HepG2 (cell line): Measurements from ENCODE around the gene CA6. TPM values are rescaled to one million over a fixed set of nuclear protein-coding genes. Genes with fewer than 3 reads are reported as not detected.
A peak's percentile ranks its signal among the peaks of the same experiment; 100 is the strongest.

ENCODE experiments used
- ARNTL ChIP-seq: sonication (generic); formaldehyde crosslinking; IDR thresholded peaks from 2 replicates; pipeline ENCODE4 v1.4.0; 2020; ENCODE audit warnings: mild to moderate bottlenecking, missing genetic modification reagents
- ATF1 ChIP-seq: IDR thresholded peaks from 2 replicates; pipeline ENCODE4 v1.6.1; 2016; ENCODE audit warnings: mild to moderate bottlenecking, control low read depth
- BORCS8-MEF2B ChIP-seq: sonication (generic); formaldehyde crosslinking; IDR thresholded peaks from 2 replicates; pipeline ENCODE4 v1.8.0; 2022; ENCODE audit warnings: mild to moderate bottlenecking, missing genetic modification reagents
- GFI1 ChIP-seq: sonication (generic); formaldehyde crosslinking; IDR thresholded peaks from 2 replicates; pipeline ENCODE4 v1.5.0; 2020; ENCODE audit warnings: missing genetic modification reagents, mild to moderate bottlenecking, borderline replicate concordance
- GPN1 ChIP-seq: sonication (generic); formaldehyde crosslinking; IDR thresholded peaks from 2 replicates; pipeline ENCODE4 v1.5.1; 2020; ENCODE audit warnings: missing genetic modification reagents, borderline replicate concordance
- HMG20B ChIP-seq: conservative IDR thresholded peaks from 2 replicates; pipeline ENCODE4 v1.6.1; 2016; ENCODE audit warnings: missing genetic modification reagents, missing compliant biosample characterization
- NCOA5 ChIP-seq: sonication (generic); formaldehyde crosslinking; IDR thresholded peaks from 2 replicates; pipeline ENCODE4 v1.4.0; 2020; ENCODE audit warnings: missing genetic modification reagents
- PAX8 ChIP-seq: sonication (generic); formaldehyde crosslinking; IDR thresholded peaks from 2 replicates; pipeline ENCODE4 v1.8.0; 2022; ENCODE audit warnings: mild to moderate bottlenecking, missing genetic modification reagents, borderline replicate concordance
- THAP9 ChIP-seq: sonication (generic); formaldehyde crosslinking; IDR thresholded peaks from 2 replicates; pipeline ENCODE4; 2020; ENCODE audit warnings: missing genetic modification reagents, mild to moderate bottlenecking, borderline replicate concordance
- ZBTB10 ChIP-seq: sonication (generic); formaldehyde crosslinking; IDR thresholded peaks from 2 replicates; pipeline ENCODE4 v1.4.0; 2020; ENCODE audit warnings: missing genetic modification reagents, borderline replicate concordance
- ZIK1 ChIP-seq: sonication (generic); formaldehyde crosslinking; IDR thresholded peaks from 2 replicates; pipeline ENCODE4 v1.5.0; 2020; ENCODE audit warnings: mild to moderate bottlenecking, low read depth, missing genetic modification reagents, borderline replicate concordance
- ZNF501 ChIP-seq: sonication (generic); formaldehyde crosslinking; IDR thresholded peaks from 2 replicates; pipeline ENCODE4 v1.5.1; 2020; ENCODE audit warnings: mild to moderate bottlenecking, moderate library complexity, missing genetic modification reagents
- ZNF710 ChIP-seq: sonication (generic); formaldehyde crosslinking; IDR thresholded peaks from 2 replicates; pipeline ENCODE4 v1.5.0; 2020; ENCODE audit warnings: mild to moderate bottlenecking, missing genetic modification reagents, borderline replicate concordance
- ZNF770 ChIP-seq: sonication (generic); formaldehyde crosslinking; IDR thresholded peaks from 2 replicates; pipeline ENCODE4 v1.5.0; 2020; ENCODE audit warnings: mild to moderate bottlenecking, missing genetic modification reagents
- polyA plus RNA-seq, 8 experiments: library from polyadenylated mRNA; depleted of rRNA in 3 of 8; stranded (reverse) in 7 of 8; unstranded in 1 of 8; fragments of >200 nt; fragmentation: Illumina TruSeq in 4 of 8; extraction: Trizol in 4 of 8; gene quantifications; 2 replicates each; pipeline versions ENCODE4 v1.2.1 to v1.2.3, GENCODE V29; 2011 to 2016; ENCODE audit warnings: low read depth in 4 of 8, missing spikeins in 1 of 8, mixed read lengths in 1 of 8; ENCODE audit not compliant: insufficient read depth in 1 of 8
- total RNA-seq, 5 experiments: library from RNA; depleted of rRNA; stranded (reverse); fragments of >200 nt; fragmentation: Illumina TruSeq; extraction: Trizol; gene quantifications; 2 replicates each; pipeline ENCODE4 v1.2.3, GENCODE V29; 2016; ENCODE audit warnings: low read depth in 1 of 5

The CA6 gene
- total and polyA plus RNA-seq, 2 of the 13 experiments (the other 11 are each of a cell fraction or from before 2014, with no cell fraction given), result not detected

- TF ChIP-seq THAP9, result no peak
- no peak for TF ChIP-seq ZNF501 (CRISPR knock-in tag)
- peak; percentile 97 for TF ChIP-seq ZNF770
- TF ChIP-seq PAX8 (CRISPR knock-in tag), result no peak
- no peak for TF ChIP-seq ARNTL (CRISPR knock-in tag)
- TF ChIP-seq ZIK1 (CRISPR knock-in tag), result no peak
- no peak for TF ChIP-seq ZBTB10 (CRISPR knock-in tag)
- TF ChIP-seq ATF1 (CRISPR knock-in tag), result no peak
- TF ChIP-seq ZNF710, result no peak
- no peak for TF ChIP-seq HMG20B
- TF ChIP-seq BORCS8-MEF2B (CRISPR knock-in tag), result no peak
- TF ChIP-seq GPN1 (CRISPR knock-in tag), result no peak
- TF ChIP-seq NCOA5 (CRISPR knock-in tag), result no peak
- TF ChIP-seq GFI1 (CRISPR knock-in tag), result no peak
These were observed 58.5 kb downstream of the CA6 start (continued) for GRCh38 chr1:9004031-9004699.
